T-cell (primary cell): ENCODE measurements around the gene TESK1. TPM values are rescaled to one million over a fixed set of nuclear protein-coding genes. Genes with fewer than 3 reads are reported as not detected.
"Not testable (repeated sequence)": the region's sequence is repeated elsewhere in the genome, so short reads cannot be mapped to it uniquely, and the experiment has no call there.

Experiments used
- ATAC-seq, 4 experiments: fragments of 200-7000 bp in 3 of 4; fragments of 150-1000 bp in 1 of 4; cut with Tn5 transposase; replicated peaks in 1 of 4; 1 replicate in 3 of 4; 2 replicates in 1 of 4; pipeline ENCODE4 v1.10.0; 2021; ENCODE audit warnings: moderate library complexity in 3 of 4, mild to moderate bottlenecking in 2 of 4, moderate number of reproducible peaks in 1 of 4
- CTCF ChIA-PET, 2 donors: fragments of 300-600 bp; sonication (Branson Sonifier 250); formaldehyde crosslinking; loops; one replicate each; lab custom pipeline; 2022; ENCODE audit warnings: antibody characterized with exemption in 2 of 2; lab: Charles Lee
- POLR2A ChIA-PET, 2 donors: fragments of 300-600 bp; sonication (Branson Sonifier 250); formaldehyde crosslinking; loops; one replicate each; lab custom pipeline; 2022; ENCODE audit warnings: antibody characterized with exemption in 2 of 2; lab: Charles Lee
- DNase-seq, 35 experiments: peaks; one replicate each; pipeline versions ENCODE4 v3.0.0 to v3.0.0-alpha.2; 2013 to 2023
- H3K27ac ChIP-seq: one replicate; pipeline ENCODE4 v1.5.1; 2013; ENCODE audit warnings: low read length
- H3K27me3 ChIP-seq, 2 experiments: replicated peaks in 1 of 2; 1 replicate in 1 of 2; 2 replicates in 1 of 2; pipeline versions ENCODE4 v1.6.1 to v1.7.0; 2013; ENCODE audit warnings: low read length in 1 of 2, mixed read lengths in 1 of 2; ENCODE audit not compliant: control insufficient read depth in 2 of 2, insufficient read depth in 2 of 2; ENCODE audit errors: extremely low read depth in 1 of 2
- H3K36me3 ChIP-seq, 2 donors: 1 replicate in 1 of 2; 2 replicates in 1 of 2; pipeline versions ENCODE4 v1.6.1 to v1.7.0; 2013; ENCODE audit warnings: low read length in 1 of 2; ENCODE audit not compliant: control insufficient read depth in 2 of 2, insufficient read depth in 1 of 2; ENCODE audit errors: extremely low read depth in 1 of 2
- H3K4me1 ChIP-seq, 2 experiments: 1 replicate in 1 of 2; 2 replicates in 1 of 2; pipeline versions ENCODE4 v1.6.1 to v1.7.0; 2013; ENCODE audit warnings: low read length in 2 of 2, mixed read lengths in 1 of 2; ENCODE audit not compliant: insufficient read depth in 2 of 2, control insufficient read depth in 1 of 2; ENCODE audit errors: extremely low read depth in 1 of 2
- H3K4me3 ChIP-seq, 2 donors: 1 replicate in 1 of 2; 2 replicates in 1 of 2; pipeline versions ENCODE4 v1.5.1 to v1.7.0; 2013; ENCODE audit warnings: mild to moderate bottlenecking in 2 of 2, low read length in 1 of 2, moderate library complexity in 1 of 2; ENCODE audit not compliant: control insufficient read depth in 1 of 2; ENCODE audit errors: extremely low read depth in 1 of 2
- H3K9me3 ChIP-seq: 2 replicates; pipeline ENCODE4 v1.7.0; 2013
- H3K27ac Mint-ChIP-seq, 2 donors: one replicate each; pipeline ENCODE4 v1.8.0; 2020 to 2021; ENCODE audit warnings: mild to moderate bottlenecking in 2 of 2, mixed read lengths in 2 of 2
- H3K27me3 Mint-ChIP-seq, 2 donors: one replicate each; pipeline ENCODE4 v1.8.0; 2021 to 2022; ENCODE audit warnings: mixed read lengths in 2 of 2
- H3K36me3 Mint-ChIP-seq: one replicate; pipeline ENCODE4 v1.8.0; 2021; ENCODE audit warnings: mixed read lengths
- H3K4me1 Mint-ChIP-seq, 3 donors: one replicate each; pipeline ENCODE4 v1.8.0; 2020 to 2022; ENCODE audit warnings: mixed read lengths in 3 of 3, mild to moderate bottlenecking in 1 of 3
- H3K4me3 Mint-ChIP-seq, 3 donors: one replicate each; pipeline ENCODE4 v1.8.0; 2020 to 2022; ENCODE audit warnings: mild to moderate bottlenecking in 3 of 3, mixed read lengths in 3 of 3, moderate library complexity in 3 of 3
- H3K9me3 Mint-ChIP-seq, 3 donors: one replicate each; pipeline ENCODE4 v1.8.0; 2020 to 2022; ENCODE audit warnings: mixed read lengths in 3 of 3
- WGBS: methylation state at CpG from one replicate; pipeline ENCODE4 v1.1.5; 2013; ENCODE audit warnings: missing lambda C conversion rate; ENCODE audit not compliant: insufficient coverage; 5-methylcytosine and 5-hydroxymethylcytosine counted together
- total RNA-seq, 35 experiments: library from RNA in 6 of 35; stranded (reverse) in 6 of 35; fragments of 120-200 nt in 1 of 35; gene quantifications; one replicate each; pipeline versions ENCODE4 v1.2.1 to v1.2.4 and lab custom pipeline; 2013 to 2026

The TESK1 gene
- total RNA-seq, 5 donors from 2014 or later (not counting 1 experiment from before 2014, with no cell fraction given): 24.2 to 56.1 (median 47.6) TPM

DNA sequence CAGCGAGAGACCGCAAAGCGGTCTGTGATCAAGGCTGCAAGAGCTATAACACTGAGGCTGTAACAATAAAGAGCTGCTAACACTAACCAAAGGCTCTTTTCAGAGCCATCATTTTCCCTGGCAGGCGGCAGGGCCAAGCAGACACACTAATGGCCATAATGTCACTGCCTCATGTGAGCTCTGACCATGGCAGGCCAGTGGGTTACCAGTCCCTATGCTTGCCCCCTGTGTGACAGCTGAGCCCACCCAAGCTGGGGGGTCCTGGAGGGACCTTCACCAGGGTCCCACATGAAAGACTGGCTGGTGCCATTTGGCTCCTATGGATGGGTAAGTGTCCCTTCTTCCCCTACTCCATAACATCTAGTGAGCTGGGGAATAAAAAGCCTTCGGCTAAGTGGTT is 29.6 kb upstream of the TESK1 start:
- no peak overlapping the region for H3K27ac ChIP-seq
- H3K4me3 Mint-ChIP-seq: no peak overlapping the region
- no peak for DNase-seq
- WGBS: 91% methylated on average over 4 of the region's 5 CpGs
- peaks cover 0 to 4% of the 10 kb centered on the region in 2 experiments for H3K4me1 ChIP-seq
- peaks cover 0 to 7% (median 4%) of the 10 kb centered on the region in 3 donors for H3K4me1 Mint-ChIP-seq
- no peak overlapping the region for H3K27ac Mint-ChIP-seq
- ATAC-seq: no peak
- H3K27me3 Mint-ChIP-seq: no peaks in the 10 kb centered on the region
- no peaks in the 10 kb centered on the region for H3K27me3 ChIP-seq
- peaks cover 10 to 12% (median 10%) of the 10 kb centered on the region in 3 donors for H3K9me3 Mint-ChIP-seq
- no peak overlapping the region for H3K4me3 ChIP-seq
- no peaks in the 10 kb centered on the region for H3K36me3 ChIP-seq
- ChIA-PET POLR2A (no interaction called here), CTCF (no interaction called here)
- H3K36me3 Mint-ChIP-seq: peaks cover 14% of the 10 kb centered on the region
- H3K9me3 ChIP-seq: no peaks in the 10 kb centered on the region

DNA sequence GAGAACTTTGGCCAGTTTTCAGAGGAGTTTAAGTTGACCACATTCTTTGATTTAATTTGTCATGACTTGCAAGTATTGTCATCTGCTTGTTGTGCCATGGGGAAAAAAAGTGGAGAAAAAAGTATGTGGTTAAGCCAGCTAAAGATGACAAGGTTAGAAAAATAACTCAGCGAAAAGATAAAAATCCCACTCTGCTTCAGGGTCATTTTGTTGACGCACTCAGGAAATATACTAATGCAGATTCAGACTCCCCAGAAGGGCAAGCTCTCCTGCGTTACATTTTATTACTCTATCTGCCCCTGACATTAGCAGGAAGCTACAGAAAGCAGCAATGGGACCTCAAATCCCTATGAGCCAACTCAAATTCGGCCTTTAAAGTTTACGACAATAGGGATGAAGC is 27.6 kb upstream of the TESK1 start:
- no peak overlapping the region for H3K4me3 ChIP-seq
- POLR2A ChIA-PET: interaction anchor here in 1 of 2 donors (0.7 kb wide), 1 partner anchor 361 kb away, joined by 6 read pairs; no protein-coding TSS in a partner anchor
- H3K36me3 ChIP-seq: no peaks in the 10 kb centered on the region
- peaks cover 10 to 18% (median 12%) of the 10 kb centered on the region in 3 donors for H3K9me3 Mint-ChIP-seq
- no peak overlapping the region for H3K4me3 Mint-ChIP-seq
- peaks cover 0 to 3% (median 0%) of the 10 kb centered on the region in 3 donors for H3K4me1 Mint-ChIP-seq
- no peaks in the 10 kb centered on the region for H3K4me1 ChIP-seq
- H3K27me3 ChIP-seq: no peaks in the 10 kb centered on the region
- no peak overlapping the region for H3K27ac ChIP-seq
- 80% methylated on average over 3 of the region's 5 CpGs for WGBS
- CTCF ChIA-PET: no interaction called here
- DNase-seq (no peak), ATAC-seq (no peak)
- H3K9me3 ChIP-seq: no peaks in the 10 kb centered on the region
- H3K27ac Mint-ChIP-seq: no peak overlapping the region
- no peaks in the 10 kb centered on the region for H3K27me3 Mint-ChIP-seq
- peaks cover 23% of the 10 kb centered on the region for H3K36me3 Mint-ChIP-seq

DNA sequence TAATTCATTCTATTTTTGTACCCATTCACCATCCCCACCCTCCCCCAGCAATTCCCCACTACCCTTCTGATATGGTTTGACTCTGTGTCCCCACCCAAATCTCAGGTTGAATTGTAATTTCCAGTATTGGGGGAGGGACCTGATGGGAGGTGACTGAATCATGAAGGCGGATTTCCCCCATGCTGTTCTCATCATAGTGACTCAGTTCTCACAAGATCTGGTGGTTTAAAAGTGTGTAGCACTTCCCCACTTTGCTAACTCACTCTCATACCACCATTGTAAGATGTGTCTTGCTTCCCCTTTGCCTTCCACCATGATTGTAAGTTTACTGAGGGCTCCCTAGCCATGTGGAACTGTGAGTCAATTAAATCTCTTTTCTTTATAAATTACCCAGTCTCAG is 25.9 kb upstream of the TESK1 start:
- Histone ChIP-seq H3K27me3 (no peaks in the 10 kb centered on the region), H3K27ac (no peak overlapping the region), H3K4me1 (no peaks in the 10 kb centered on the region), H3K9me3 (no peaks in the 10 kb centered on the region), H3K36me3 (no peaks in the 10 kb centered on the region), H3K4me3 (no peak overlapping the region)
- WGBS: no CpG with 5 or more reads among the region's 1 CpG
- H3K36me3 Mint-ChIP-seq: peaks cover 26% of the 10 kb centered on the region
- ATAC-seq (no peak), DNase-seq (no peak)
- no peak overlapping the region for H3K4me3 Mint-ChIP-seq
- peaks cover 0 to 4% (median 0%) of the 10 kb centered on the region in 3 donors for H3K4me1 Mint-ChIP-seq
- POLR2A ChIA-PET: no interaction called here
- peaks cover 10 to 18% (median 12%) of the 10 kb centered on the region in 3 donors for H3K9me3 Mint-ChIP-seq
- CTCF ChIA-PET: no interaction called here
- no peak overlapping the region for H3K27ac Mint-ChIP-seq
- no peaks in the 10 kb centered on the region for H3K27me3 Mint-ChIP-seq

DNA sequence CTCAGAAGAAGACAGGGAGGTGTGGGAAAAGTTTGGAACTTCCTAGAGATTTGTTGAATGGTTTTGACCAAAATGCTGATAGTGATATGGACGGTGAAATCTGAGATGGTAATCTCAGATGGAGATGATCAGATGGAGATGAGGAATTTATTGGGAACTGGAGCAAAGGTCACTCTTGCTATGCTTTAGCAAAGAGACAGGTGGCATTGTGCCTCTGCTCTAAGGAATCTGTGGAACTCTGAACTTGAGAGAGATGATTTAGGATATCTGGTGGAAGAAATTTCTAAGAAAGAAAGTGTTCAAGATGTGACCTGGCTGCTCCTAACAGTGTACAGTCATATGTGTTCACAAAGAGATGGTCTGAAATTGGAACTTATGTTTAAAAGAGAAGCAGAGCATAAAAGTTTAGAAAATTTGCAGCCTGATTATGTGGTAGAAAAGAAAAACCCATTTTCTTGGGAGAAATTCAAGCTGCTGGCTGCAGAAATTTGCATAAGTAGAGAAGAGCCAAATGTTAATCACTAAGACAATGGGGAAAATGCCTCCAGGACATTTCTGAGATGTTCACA is 25.3 kb upstream of the TESK1 start:
- DNase-seq, H3K9me3 ChIP-seq, H3K27ac Mint-ChIP-seq, POLR2A ChIA-PET, H3K4me1 ChIP-seq, H3K27me3 ChIP-seq, H3K4me3 ChIP-seq, H3K4me1 Mint-ChIP-seq, H3K36me3 ChIP-seq, CTCF ChIA-PET, H3K27me3 Mint-ChIP-seq, H3K27ac ChIP-seq, ATAC-seq, H3K4me3 Mint-ChIP-seq: not testable (repeated sequence)
- H3K9me3 Mint-ChIP-seq: peaks cover 10 to 18% (median 12%) of the 10 kb centered on the region in 3 donors
- H3K36me3 Mint-ChIP-seq: peaks cover 26% of the 10 kb centered on the region
- WGBS: 100% methylated on average over 1 of the region's 1 CpG

DNA sequence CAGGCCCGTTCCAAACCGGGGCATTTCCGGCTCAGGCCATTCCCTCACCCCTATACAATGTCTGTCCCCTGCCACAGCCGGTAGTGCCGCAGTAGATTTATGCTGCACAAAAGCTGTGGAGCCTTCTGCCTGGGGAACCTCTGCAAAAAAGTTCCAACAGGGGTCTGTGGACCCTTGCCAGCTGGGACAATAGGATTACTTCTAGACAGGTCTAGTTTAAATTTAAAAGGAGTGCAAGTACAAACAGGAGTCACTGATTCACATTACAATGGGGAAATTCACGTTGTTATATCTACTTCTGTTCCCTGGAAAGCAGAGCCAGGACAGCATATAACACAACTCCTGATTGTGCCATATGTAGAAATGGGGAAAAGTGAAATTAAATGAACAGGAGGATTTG is 21.5 kb upstream of the TESK1 start:
- H3K9me3 ChIP-seq, DNase-seq, H3K27ac Mint-ChIP-seq, H3K36me3 ChIP-seq, CTCF ChIA-PET, H3K27me3 Mint-ChIP-seq, H3K27ac ChIP-seq, H3K4me3 Mint-ChIP-seq, H3K27me3 ChIP-seq, ATAC-seq, H3K4me3 ChIP-seq, H3K4me1 ChIP-seq, POLR2A ChIA-PET, H3K4me1 Mint-ChIP-seq: not testable (repeated sequence)
- Mint-ChIP-seq H3K9me3 (peaks cover 17 to 25% (median 24%) of the 10 kb centered on the region in 3 donors), H3K36me3 (peaks cover 45% of the 10 kb centered on the region)
- WGBS: no CpG with 5 or more reads among the region's 6 CpGs

DNA sequence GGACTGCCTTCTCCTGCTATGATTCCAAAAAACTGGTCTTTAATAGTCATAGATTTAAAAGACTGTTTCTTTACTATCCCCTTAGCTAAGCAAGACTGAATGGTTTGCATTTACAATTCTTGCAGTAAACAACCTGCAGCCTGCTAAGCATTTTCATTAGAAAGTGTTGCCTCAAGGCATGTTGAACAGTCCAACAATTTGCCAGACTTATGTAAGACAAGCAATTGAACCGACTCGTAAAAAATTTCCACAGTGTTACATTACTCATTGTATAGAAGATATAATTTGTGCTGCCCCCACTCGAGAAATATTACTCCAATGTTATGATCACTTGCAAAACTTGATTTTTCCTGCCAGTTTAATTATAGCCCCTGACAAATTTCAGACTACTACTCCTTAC is 20.4 kb upstream of the TESK1 start:
- CTCF ChIA-PET, H3K4me1 ChIP-seq, H3K9me3 ChIP-seq, H3K27me3 ChIP-seq, ATAC-seq, H3K36me3 ChIP-seq, POLR2A ChIA-PET, H3K4me3 Mint-ChIP-seq, H3K4me3 ChIP-seq, H3K27ac Mint-ChIP-seq, H3K27me3 Mint-ChIP-seq, DNase-seq, H3K27ac ChIP-seq, H3K4me1 Mint-ChIP-seq: not testable (repeated sequence)
- peaks cover 10 to 20% (median 18%) of the 10 kb centered on the region in 3 donors for H3K9me3 Mint-ChIP-seq
- no CpG with 5 or more reads among the region's 3 CpGs for WGBS
- peaks cover 41% of the 10 kb centered on the region for H3K36me3 Mint-ChIP-seq
